ENCODE results near the gene CCDC192. TPM values are rescaled to one million over a fixed set of nuclear protein-coding genes. Genes with fewer than 3 reads are reported as not detected.

CCDC192 gene
- total RNA-seq, 1 donor from 2014 or later: not detected

GRCh38 chr5:127950707-127951391 is 247.7 kb downstream of the CCDC192 start:
- H4K20me1 ChIP-seq (ENCODE audit: low read depth): no peaks in the 10 kb centered on the region
- peaks cover 3% of the 10 kb centered on the region for H3K4me1 Mint-ChIP-seq
- no peak overlapping the region for H2AFZ ChIP-seq (replicated peaks)
- no peak overlapping the region for H3K9ac ChIP-seq
- H3K4me2 ChIP-seq: no peak overlapping the region
- H3K27me3 ChIP-seq: no peaks in the 10 kb centered on the region
- TF ChIP-seq EZH2 (IDR thresholded peaks at IDR 0.05) (no peak), CTCF (IDR thresholded peaks at IDR 0.05) (no peak), EZH2phosphoT487 (IDR thresholded peaks at IDR 0.05) (no peak)
- no peak overlapping the region for H3K4me3 ChIP-seq
- no peak overlapping the region for H3K4me3 Mint-ChIP-seq
- peaks cover 2% of the 10 kb centered on the region for H3K9me3 Mint-ChIP-seq
- H3K27ac Mint-ChIP-seq: no peak overlapping the region
- H3K27ac ChIP-seq: no peak overlapping the region
- H3K79me2 ChIP-seq (ENCODE audit: low read depth): no peaks in the 10 kb centered on the region
- no peak for DNase-seq (ENCODE audit: low spot score)
- no peaks in the 10 kb centered on the region for H3F3A ChIP-seq (ENCODE audit: low read depth)
- peaks cover 4% of the 10 kb centered on the region for H3K27me3 Mint-ChIP-seq (ENCODE audit: insufficient read depth, low read depth)
- H3K36me3 ChIP-seq: no peaks in the 10 kb centered on the region
- peaks cover 3% of the 10 kb centered on the region for H3K36me3 Mint-ChIP-seq
- no peaks in the 10 kb centered on the region for H3K4me1 ChIP-seq
- no peaks in the 10 kb centered on the region for H3K9me3 ChIP-seq (ENCODE audit: low read depth)

- no peak for TF ChIP-seq CTCF (IDR thresholded peaks at IDR 0.05)
- TF ChIP-seq EZH2 (IDR thresholded peaks at IDR 0.05): no peak
- no peak for TF ChIP-seq EZH2phosphoT487 (IDR thresholded peaks at IDR 0.05)
- H3K36me3 Mint-ChIP-seq: peaks cover 5% of the 10 kb centered on the region
- no peak overlapping the region for H3K4me3 Mint-ChIP-seq
- peaks cover 2% of the 10 kb centered on the region for H3K27me3 Mint-ChIP-seq (ENCODE audit: insufficient read depth, low read depth)
- no peaks in the 10 kb centered on the region for H4K20me1 ChIP-seq (ENCODE audit: low read depth)
- no peak for DNase-seq (ENCODE audit: low spot score)
- no peak overlapping the region for H3K27ac Mint-ChIP-seq
- H3F3A ChIP-seq (ENCODE audit: low read depth): no peaks in the 10 kb centered on the region
- H3K4me3 ChIP-seq: no peak overlapping the region
- no peak overlapping the region for H3K9ac ChIP-seq
- no peaks in the 10 kb centered on the region for H3K27me3 ChIP-seq
- peaks cover 3% of the 10 kb centered on the region for H3K4me1 Mint-ChIP-seq
- no peaks in the 10 kb centered on the region for H3K9me3 ChIP-seq (ENCODE audit: low read depth)
- no peaks in the 10 kb centered on the region for H3K36me3 ChIP-seq
- H3K4me2 ChIP-seq: no peak overlapping the region
- no peak overlapping the region for H2AFZ ChIP-seq (replicated peaks)
- peaks cover 2% of the 10 kb centered on the region for H3K9me3 Mint-ChIP-seq
- H3K4me1 ChIP-seq: no peaks in the 10 kb centered on the region
- H3K79me2 ChIP-seq (ENCODE audit: low read depth): no peaks in the 10 kb centered on the region
- no peak overlapping the region for H3K27ac ChIP-seq
These were observed 248.6 kb downstream of the CCDC192 start for GRCh38 chr5:127951791-127952190.

DNA sequence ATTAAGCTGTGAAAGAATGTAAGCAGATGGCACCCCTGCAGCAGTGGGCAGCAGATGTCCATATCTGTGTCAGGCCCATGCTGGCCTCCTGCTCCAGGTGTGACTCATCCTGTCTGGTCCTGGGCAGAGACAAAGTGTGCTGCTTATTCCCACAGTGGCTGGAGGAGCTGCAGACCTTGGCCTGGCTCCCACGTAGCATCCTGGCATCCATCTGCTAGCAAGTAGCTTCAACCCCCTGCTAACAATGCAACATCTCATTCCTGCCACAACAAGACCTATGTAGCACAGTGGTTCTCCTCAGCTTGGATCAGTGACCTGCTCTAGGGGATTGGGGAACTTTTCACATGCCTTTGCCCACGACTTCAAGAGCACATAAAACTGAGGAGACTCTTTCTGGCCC is 254.0 kb downstream of the CCDC192 start:
- Mint-ChIP-seq H3K27ac (no peak overlapping the region), H3K36me3 (peaks cover 5% of the 10 kb centered on the region)
- H2AFZ ChIP-seq (replicated peaks): no peak overlapping the region

More for the DNA sequence above, 254.0 kb downstream of the CCDC192 start:
- Histone ChIP-seq H3K36me3 (no peaks in the 10 kb centered on the region), H3K9ac (no peak overlapping the region), H4K20me1 (ENCODE audit: low read depth) (no peaks in the 10 kb centered on the region), H3K4me1 (peaks cover 21% of the 10 kb centered on the region), H3K9me3 (ENCODE audit: low read depth) (no peaks in the 10 kb centered on the region), H3K4me2 (no peak overlapping the region), H3K27ac (no peak overlapping the region), H3K79me2 (ENCODE audit: low read depth) (no peaks in the 10 kb centered on the region), H3K27me3 (no peaks in the 10 kb centered on the region), H3F3A (ENCODE audit: low read depth) (no peaks in the 10 kb centered on the region), H3K4me3 (no peak overlapping the region)
- Mint-ChIP-seq H3K4me1 (peaks cover 38% of the 10 kb centered on the region), H3K27me3 (ENCODE audit: insufficient read depth, low read depth) (no peaks in the 10 kb centered on the region), H3K4me3 (no peak overlapping the region), H3K9me3 (peaks cover 2% of the 10 kb centered on the region)
- TF ChIP-seq CTCF (IDR thresholded peaks at IDR 0.05) (no peak), EZH2phosphoT487 (IDR thresholded peaks at IDR 0.05) (no peak), EZH2 (IDR thresholded peaks at IDR 0.05) (no peak)
- no peak for DNase-seq (ENCODE audit: low spot score)
